Smooth muscle cell (in vitro differentiated cells): ENCODE measurements around the gene ADAMTS15. TPM values are rescaled to one million over a fixed set of nuclear protein-coding genes. Genes with fewer than 3 reads are reported as not detected.

Experiments used
- DNase-seq: peaks from one replicate; lab custom pipeline; 2025; ENCODE audit not compliant: unreplicated experiment; lab: John Stamatoyannopoulos, UW
- H2AFZ ChIP-seq: fragments of 200-600 bp; sonication (generic); 2 replicates; pipeline ENCODE4 v1.6.0; 2016; ENCODE audit warnings: antibody characterized with exemption, low read depth, mild to moderate bottlenecking
- H3F3A ChIP-seq: fragments of 200-600 bp; sonication (generic); 2 replicates; pipeline ENCODE4 v1.6.0; 2017; ENCODE audit warnings: antibody characterized with exemption, low read depth
- H3K27ac ChIP-seq: fragments of 200-600 bp; sonication (generic); 2 replicates; pipeline ENCODE4 v1.5.1; 2016; ENCODE audit warnings: low read depth, mild to moderate bottlenecking
- H3K27me3 ChIP-seq: fragments of 200-600 bp; sonication (generic); 2 replicates; pipeline ENCODE4 v1.6.1; 2016; ENCODE audit warnings: low read depth, mild to moderate bottlenecking
- H3K36me3 ChIP-seq: fragments of 200-600 bp; sonication (generic); 2 replicates; pipeline ENCODE4 v1.5.1; 2016; ENCODE audit warnings: low read depth
- H3K4me1 ChIP-seq: fragments of 200-600 bp; sonication (generic); 2 replicates; pipeline ENCODE4 v1.5.1; 2016; ENCODE audit warnings: low read depth
- H3K4me2 ChIP-seq: fragments of 200-600 bp; sonication (generic); 2 replicates; pipeline ENCODE4 v1.6.0; 2016; ENCODE audit warnings: mild to moderate bottlenecking
- H3K4me3 ChIP-seq: fragments of 200-600 bp; sonication (generic); 2 replicates; pipeline ENCODE4 v1.5.1; 2016; ENCODE audit warnings: mild to moderate bottlenecking
- H3K79me2 ChIP-seq: fragments of 200-600 bp; sonication (generic); 2 replicates; pipeline ENCODE4 v1.6.0; 2016; ENCODE audit warnings: low read depth, mild to moderate bottlenecking
- H3K9ac ChIP-seq: fragments of 200-600 bp; sonication (generic); 2 replicates; pipeline ENCODE4 v1.6.0; 2016; ENCODE audit warnings: low read depth
- H3K9me3 ChIP-seq: fragments of 200-600 bp; sonication (generic); replicated peaks from 2 replicates; pipeline ENCODE4 v1.5.1; 2016; ENCODE audit warnings: low read depth
- H4K20me1 ChIP-seq: fragments of 200-600 bp; sonication (generic); 2 replicates; pipeline ENCODE4 v1.6.0; 2016; ENCODE audit warnings: low read depth
- WGBS: methylation state at CpG from one replicate; pipeline ENCODE4 v1.1.7; 2016; ENCODE audit warnings: low lambda C conversion rate; 5-methylcytosine and 5-hydroxymethylcytosine counted together
- polyA plus RNA-seq: library from polyadenylated mRNA; unstranded; fragments of >200 nt; fragmentation: Nextera tagmentation; extraction: Ambion mirVana; gene quantifications from 2 replicates; pipeline ENCODE4 v1.2.1, GENCODE V29; 2016
- total RNA-seq: library from RNA; depleted of rRNA; stranded (reverse); fragments of >200 nt; gene quantifications from 2 replicates; pipeline ENCODE4 v1.2.3, GENCODE V29; 2014
- TF ChIP-seq, protein P1 (sequence below): fragments of 200-600 bp; sonication (generic); IDR thresholded peaks from 2 replicates; pipeline ENCODE4 v1.5.1; 2017; ENCODE audit warnings: borderline replicate concordance, mild to moderate bottlenecking, antibody characterized with exemption; ENCODE audit not compliant: insufficient read depth, poor library complexity, severe bottlenecking

Gene ADAMTS15
- total and polyA plus RNA-seq, 2 experiments from 2014 or later: 1.4 to 3.4 TPM

DNA sequence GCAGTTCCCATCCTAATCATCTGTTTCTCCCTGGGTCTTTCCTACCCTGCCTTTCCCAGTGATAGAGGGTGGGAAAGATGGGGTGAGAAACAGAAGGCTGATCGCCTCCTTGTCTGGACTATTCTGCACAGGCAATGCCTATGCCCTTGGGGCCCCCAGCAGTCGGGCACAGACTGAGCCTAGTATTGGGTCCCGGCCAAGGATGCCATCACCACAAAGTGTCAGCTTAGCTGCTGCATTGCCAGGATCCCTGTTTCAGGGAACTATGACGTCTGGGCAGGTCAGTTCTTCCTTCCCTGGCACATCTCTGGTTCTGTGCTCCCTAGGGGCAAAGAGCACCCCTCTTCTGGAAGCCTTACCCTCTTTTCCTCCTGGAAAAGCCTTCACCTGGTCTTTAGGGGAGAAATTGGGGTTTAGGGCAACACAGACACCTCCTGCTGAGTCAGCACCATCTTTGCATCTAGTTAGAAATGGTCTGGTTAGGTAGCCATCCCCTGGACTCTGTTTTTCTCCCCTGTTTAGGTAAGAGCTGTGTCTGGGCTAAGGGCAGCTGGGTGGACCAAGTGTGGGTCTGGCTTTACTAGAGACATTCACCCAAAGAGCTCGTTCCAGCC is 22.1 kb upstream of the ADAMTS15 start:
- H4K20me1 ChIP-seq: no peaks in the 10 kb centered on the region
- H3K9ac ChIP-seq: no peak overlapping the region
- H3K9me3 ChIP-seq: no peaks in the 10 kb centered on the region
- no peak overlapping the region for H3K4me2 ChIP-seq
- peaks cover 4% of the 10 kb centered on the region for H3K4me1 ChIP-seq
- TF ChIP-seq, protein P1, sequence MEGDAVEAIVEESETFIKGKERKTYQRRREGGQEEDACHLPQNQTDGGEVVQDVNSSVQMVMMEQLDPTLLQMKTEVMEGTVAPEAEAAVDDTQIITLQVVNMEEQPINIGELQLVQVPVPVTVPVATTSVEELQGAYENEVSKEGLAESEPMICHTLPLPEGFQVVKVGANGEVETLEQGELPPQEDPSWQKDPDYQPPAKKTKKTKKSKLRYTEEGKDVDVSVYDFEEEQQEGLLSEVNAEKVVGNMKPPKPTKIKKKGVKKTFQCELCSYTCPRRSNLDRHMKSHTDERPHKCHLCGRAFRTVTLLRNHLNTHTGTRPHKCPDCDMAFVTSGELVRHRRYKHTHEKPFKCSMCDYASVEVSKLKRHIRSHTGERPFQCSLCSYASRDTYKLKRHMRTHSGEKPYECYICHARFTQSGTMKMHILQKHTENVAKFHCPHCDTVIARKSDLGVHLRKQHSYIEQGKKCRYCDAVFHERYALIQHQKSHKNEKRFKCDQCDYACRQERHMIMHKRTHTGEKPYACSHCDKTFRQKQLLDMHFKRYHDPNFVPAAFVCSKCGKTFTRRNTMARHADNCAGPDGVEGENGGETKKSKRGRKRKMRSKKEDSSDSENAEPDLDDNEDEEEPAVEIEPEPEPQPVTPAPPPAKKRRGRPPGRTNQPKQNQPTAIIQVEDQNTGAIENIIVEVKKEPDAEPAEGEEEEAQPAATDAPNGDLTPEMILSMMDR: no peak
- H3K27me3 ChIP-seq: peaks cover 95% of the 10 kb centered on the region
- H3F3A ChIP-seq: no peaks in the 10 kb centered on the region
- H3K36me3 ChIP-seq: no peaks in the 10 kb centered on the region
- no peak overlapping the region for H2AFZ ChIP-seq
- 86% methylated on average over 5 of the region's 5 CpGs for whole genome bisulfite sequencing
- DNase-seq: no peak
- no peak overlapping the region for H3K4me3 ChIP-seq
- no peaks in the 10 kb centered on the region for H3K79me2 ChIP-seq
- H3K27ac ChIP-seq: no peak overlapping the region

- Histone ChIP-seq H3K79me2 (no peaks in the 10 kb centered on the region), H3K9ac (no peak overlapping the region), H3F3A (no peaks in the 10 kb centered on the region), H3K27me3 (peaks cover 89% of the 10 kb centered on the region), H3K4me3 (no peak overlapping the region), H3K9me3 (no peaks in the 10 kb centered on the region), H3K4me1 (peaks cover 4% of the 10 kb centered on the region), H3K4me2 (no peak overlapping the region), H3K27ac (no peak overlapping the region), H3K36me3 (no peaks in the 10 kb centered on the region), H4K20me1 (no peaks in the 10 kb centered on the region), H2AFZ (no peak overlapping the region)
- no peak for DNase-seq
- 73% methylated on average over 18 of the region's 18 CpGs for WGBS
- TF ChIP-seq, protein P1: no peak
Observed at GRCh38 chr11:130426837-130427341, 21.6 kb upstream of the ADAMTS15 start.

DNA sequence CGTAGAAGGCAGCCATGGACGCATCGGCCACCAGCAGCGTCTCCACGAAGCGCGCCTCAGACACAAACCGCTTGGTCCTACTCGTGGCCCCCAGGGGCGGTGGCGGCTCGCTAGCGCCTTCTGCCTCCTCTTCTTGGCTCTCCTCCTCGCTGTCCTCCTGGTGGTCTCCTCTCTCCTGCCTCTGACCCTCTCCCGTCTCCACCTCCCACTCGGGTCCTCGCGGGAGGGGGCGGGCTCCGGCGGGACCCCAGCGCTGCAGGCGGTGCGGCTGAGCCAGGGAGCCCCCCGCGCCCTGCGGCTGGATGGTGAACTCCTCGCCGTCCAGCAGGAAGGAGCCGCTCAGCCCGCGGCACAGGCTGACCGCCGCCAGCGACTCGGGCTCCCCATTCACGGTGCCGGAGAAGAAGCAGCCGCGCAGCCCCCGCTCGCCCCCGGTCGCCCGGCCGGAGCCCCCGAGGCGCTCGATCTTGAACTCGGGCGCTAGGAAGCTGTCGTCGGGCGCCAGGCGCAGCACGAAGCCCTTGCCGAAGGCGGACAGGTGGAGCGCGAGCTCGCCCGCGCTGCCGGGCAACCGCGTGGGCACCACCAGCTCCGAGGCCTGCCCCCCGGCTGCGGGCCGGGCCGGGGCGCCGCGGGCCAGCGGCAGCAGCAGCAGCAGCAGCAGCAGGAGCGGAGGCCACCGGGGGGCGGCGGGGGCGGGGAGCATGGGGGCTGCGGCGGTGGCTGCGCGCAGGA is 20.7 kb upstream of the ADAMTS15 start:
- TF ChIP-seq, protein P1: peak; percentile 14
- Histone ChIP-seq H3K79me2 (no peaks in the 10 kb centered on the region), H4K20me1 (no peaks in the 10 kb centered on the region), H3K4me3 (peak overlapping the region; percentile 34), H3F3A (no peaks in the 10 kb centered on the region), H2AFZ (no peak overlapping the region), H3K27me3 (peaks cover 81% of the 10 kb centered on the region), H3K4me2 (peak overlapping the region; percentile 83), H3K9me3 (no peaks in the 10 kb centered on the region), H3K4me1 (peaks cover 4% of the 10 kb centered on the region), H3K9ac (no peak overlapping the region), H3K36me3 (no peaks in the 10 kb centered on the region), H3K27ac (no peak overlapping the region)
- DNase-seq: no peak
- WGBS: 2% methylated on average over 64 of the region's 84 CpGs
